Forelimb muscle (tissue), 1 donor: ENCODE data around the gene CTNS. TPM values are rescaled to one million over a fixed set of nuclear protein-coding genes. Genes with fewer than 3 reads are reported as not detected.

Source experiments
- polyA plus RNA-seq: library from polyadenylated mRNA; unstranded; fragments of 120-200 nt; gene quantifications from one replicate; pipeline ENCODE4 v1.2.1, GENCODE V29; 2013; ENCODE audit not compliant: insufficient read length

Gene CTNS
- polyA plus RNA-seq, 1 donor = 7.8 TPM

Other genes starting within 250 kb of the CTNS start
- gene OR1E1, start 238.3 kb upstream of the CTNS start, polyA plus RNA-seq = 0.10 TPM
- gene OR3A3, start 225.4 kb upstream of the CTNS start, polyA plus RNA-seq = 0.09 TPM
- not detected for gene OR1E2, start 202.9 kb upstream of the CTNS start, polyA plus RNA-seq
- 0.46 TPM for gene SPATA22, start 164.9 kb upstream of the CTNS start, polyA plus RNA-seq
- gene ASPA, start 160.8 kb upstream of the CTNS start, polyA plus RNA-seq = 2.0 TPM
- gene TRPV3, start 78.9 kb upstream of the CTNS start, polyA plus RNA-seq = 1.2 TPM
- 5.4 TPM for gene TRPV1, start 27.3 kb upstream of the CTNS start, polyA plus RNA-seq
- 6.3 TPM for gene SHPK, start 510 bp upstream of the CTNS start, polyA plus RNA-seq
- 45.4 TPM for gene TAX1BP3, start 31.8 kb downstream of the CTNS start, polyA plus RNA-seq
- 39.8 TPM for gene EMC6, start 32.1 kb downstream of the CTNS start, polyA plus RNA-seq
- 26.3 TPM for gene P2RX5, start 59.4 kb downstream of the CTNS start, polyA plus RNA-seq
- gene HASPIN, start 87.1 kb downstream of the CTNS start, polyA plus RNA-seq = 9.4 TPM
- gene ITGAE, start 164.4 kb downstream of the CTNS start, polyA plus RNA-seq = 32.7 TPM
- 58.2 TPM for gene NCBP3, start 209.5 kb downstream of the CTNS start, polyA plus RNA-seq